Esophagus muscularis mucosa (tissue), 2 donors: Measurements from ENCODE around the gene DKKL1.

Experiments used
- EP300 ChIP-seq: sonication (generic); formaldehyde crosslinking; IDR thresholded peaks from one replicate; pipeline ENCODE4 v1.6.1; 2017; ENCODE audit warnings: antibody characterized with exemption
- POLR2A ChIP-seq: fragments of 450-650 bp; IDR thresholded peaks from one replicate; pipeline ENCODE4 v1.6.1; 2017; ENCODE audit warnings: antibody characterized with exemption, moderate library complexity, mild to moderate bottlenecking, low read depth

- TF ChIP-seq POLR2A, result no peak
- no peak for TF ChIP-seq EP300
Measured at GRCh38 chr19:49331616-49332055, 32.0 kb upstream of the DKKL1 start.
